A673 (cell line): ENCODE data around the gene RDX. TPM values are rescaled to one million over a fixed set of nuclear protein-coding genes. Genes with fewer than 3 reads are reported as not detected.

Experiments
- BruUV-seq: library from RNA; stranded (reverse); fragments of 400-500 nt; replicated peaks from 2 replicates; lab custom pipeline; 2021; lab: Mats Ljungman, UMichigan
- CTCF ChIA-PET: fragments of 300-600 bp; sonication (Branson Sonifier 250); formaldehyde crosslinking; loops from one replicate; lab custom pipeline; 2022; ENCODE audit warnings: antibody characterized with exemption; lab: Charles Lee
- POLR2A ChIA-PET: fragments of 300-600 bp; sonication (Branson Sonifier 250); formaldehyde crosslinking; loops from one replicate; lab custom pipeline; 2022; ENCODE audit warnings: antibody characterized with exemption; ENCODE audit not compliant: low non-redundant PET; lab: Charles Lee
- DNase-seq: peaks from one replicate; pipeline ENCODE4 v3.0.0-alpha.2; 2015; ENCODE audit warnings: low spot score
- H3K27ac ChIP-seq: fragments of 200-600 bp; sonication (generic); 2 replicates; pipeline ENCODE4 v1.5.1; 2016; ENCODE audit warnings: mixed run types, low read depth, mild to moderate bottlenecking, mixed read lengths, antibody characterized with exemption, low read length; ENCODE audit not compliant: poor library complexity, severe bottlenecking
- H3K27me3 ChIP-seq: fragments of 200-600 bp; sonication (generic); replicated peaks from 2 replicates; pipeline ENCODE4 v1.6.1; 2017; ENCODE audit warnings: mixed run types, low read depth, mild to moderate bottlenecking, mixed read lengths, antibody characterized with exemption, low read length; ENCODE audit not compliant: insufficient read depth, poor library complexity
- H3K36me3 ChIP-seq: fragments of 200-600 bp; sonication (generic); 2 replicates; pipeline ENCODE4 v1.6.1; 2016; ENCODE audit warnings: mixed run types, mild to moderate bottlenecking, mixed read lengths, antibody characterized with exemption, low read length; ENCODE audit not compliant: insufficient read depth, poor library complexity, severe bottlenecking
- H3K4me1 ChIP-seq: fragments of 200-600 bp; sonication (generic); 2 replicates; pipeline ENCODE4 v1.6.1; 2017; ENCODE audit warnings: mixed run types, mild to moderate bottlenecking, mixed read lengths, antibody characterized with exemption, low read length; ENCODE audit not compliant: insufficient read depth, poor library complexity, severe bottlenecking
- H3K4me3 ChIP-seq: fragments of 200-600 bp; sonication (generic); 2 replicates; pipeline ENCODE4 v1.5.1; 2016; ENCODE audit warnings: low read depth, mixed run types, mild to moderate bottlenecking, mixed read lengths, low read length; ENCODE audit not compliant: poor library complexity, severe bottlenecking
- H3K9me3 ChIP-seq: fragments of 200-600 bp; sonication (generic); 2 replicates; pipeline ENCODE4 v1.6.1; 2016; ENCODE audit warnings: mixed run types, low read depth, mild to moderate bottlenecking, mixed read lengths, antibody characterized with exemption, low read length; ENCODE audit not compliant: poor library complexity, severe bottlenecking
- CTCF ChIP-seq: fragments of 300-800, 200-600 bp; sonication (generic); conservative IDR thresholded peaks from 2 replicates; pipeline ENCODE4 v1.5.1; 2017; ENCODE audit warnings: low read depth, mild to moderate bottlenecking, antibody characterized with exemption, low read length, moderate library complexity, mixed read lengths
- EZH2 ChIP-seq: fragments of 200-600 bp; sonication (generic); IDR thresholded peaks from 2 replicates; pipeline ENCODE4 v1.6.1; 2017; ENCODE audit warnings: borderline replicate concordance, low read depth, mild to moderate bottlenecking, mixed read lengths, antibody characterized with exemption, low read length; ENCODE audit not compliant: poor library complexity, severe bottlenecking
- intact Hi-C: fragments of 100-400 bp; cut with micrococcal nuclease; formaldehyde crosslinking; loops from one replicate; pipeline ENCODE4 v1.10.0; 2022; ENCODE audit not compliant: unreplicated experiment
- total RNA-seq: library from RNA; stranded (reverse); gene quantifications from 2 replicates; pipeline ENCODE4 v1.2.3, GENCODE V29; 2021

Gene RDX
- total RNA-seq, 1 experiment from 2014 or later, result 395 TPM

DNA sequence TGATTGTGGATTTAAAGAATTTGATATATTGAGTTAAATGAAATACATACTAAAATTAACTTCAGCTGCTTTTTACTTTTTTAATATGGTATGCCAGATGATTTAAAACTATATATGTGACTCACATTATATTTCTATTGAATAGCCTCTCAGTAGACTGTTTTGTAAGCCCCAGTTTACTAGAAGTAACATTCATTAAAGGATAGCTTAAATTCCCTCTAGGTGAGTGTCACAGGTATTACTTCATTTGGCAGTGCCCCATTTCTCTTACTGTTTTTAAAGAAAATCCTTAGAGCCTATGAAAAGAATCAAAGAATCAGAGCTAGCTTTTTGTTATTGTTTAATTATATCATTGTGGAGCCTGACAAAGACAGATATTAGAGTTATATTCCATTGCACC is 154.6 kb downstream of the RDX start:
- no TSS peak for BruUV-seq
- no peaks in the 10 kb centered on the region for H3K27me3 ChIP-seq
- no peak overlapping the region for H3K27ac ChIP-seq
- CTCF ChIA-PET, result no interaction called here
- TF ChIP-seq CTCF, result no peak
- TF ChIP-seq EZH2, result no peak
- peaks cover 7% of the 10 kb centered on the region for H3K36me3 ChIP-seq
- POLR2A ChIA-PET, result interaction anchor here (0.6 kb wide), 1 partner anchor 49 kb away, joined by 4 read pairs; no protein-coding TSS in a partner anchor
- peaks cover 4% of the 10 kb centered on the region for H3K4me1 ChIP-seq
- intact Hi-C loops, result no loop called here
- H3K4me3 ChIP-seq, result no peak overlapping the region
- DNase-seq, result no peak
- no peaks in the 10 kb centered on the region for H3K9me3 ChIP-seq

GRCh38 chr11:110134110-110134509 is 162.3 kb downstream of the RDX start:
- peak; percentile 88 for DNase-seq
- H3K27me3 ChIP-seq, result no peaks in the 10 kb centered on the region
- TF ChIP-seq EZH2 (no peak), CTCF (no peak)
- intact Hi-C loops, result no loop called here
- BruUV-seq, result no TSS peak
- H3K4me3 ChIP-seq, result no peak overlapping the region
- peaks cover 58% of the 10 kb centered on the region for H3K4me1 ChIP-seq
- peak overlapping the region; percentile 5 for H3K27ac ChIP-seq
- ChIA-PET POLR2A (no interaction called here), CTCF (interaction anchor here (1.3 kb wide), 1 partner anchor 236 kb away, joined by 3 read pairs; no protein-coding TSS in a partner anchor)
- peaks cover 7% of the 10 kb centered on the region for H3K36me3 ChIP-seq
- no peaks in the 10 kb centered on the region for H3K9me3 ChIP-seq

- Histone ChIP-seq H3K27me3 (no peaks in the 10 kb centered on the region), H3K9me3 (no peaks in the 10 kb centered on the region), H3K4me3 (no peak overlapping the region), H3K27ac (peak overlapping the region; percentile 5), H3K36me3 (peaks cover 7% of the 10 kb centered on the region), H3K4me1 (peaks cover 65% of the 10 kb centered on the region)
- TF ChIP-seq EZH2 (no peak), CTCF (no peak)
- ChIA-PET POLR2A (no interaction called here), CTCF (no interaction called here)
- intact Hi-C loops, result no loop called here
- no TSS peak for BruUV-seq
- DNase-seq, result no peak
Measured at GRCh38 chr11:110133160-110133559, 163.3 kb downstream of the RDX start.
